AG20443 (cell line): ENCODE measurements around the gene OR51G2.

Experiments
- DNase-seq: peaks from one replicate; pipeline ENCODE4 v3.0.0; 2012; ENCODE audit warnings: low spot score, mixed read lengths

Gene OR51G2

DNA sequence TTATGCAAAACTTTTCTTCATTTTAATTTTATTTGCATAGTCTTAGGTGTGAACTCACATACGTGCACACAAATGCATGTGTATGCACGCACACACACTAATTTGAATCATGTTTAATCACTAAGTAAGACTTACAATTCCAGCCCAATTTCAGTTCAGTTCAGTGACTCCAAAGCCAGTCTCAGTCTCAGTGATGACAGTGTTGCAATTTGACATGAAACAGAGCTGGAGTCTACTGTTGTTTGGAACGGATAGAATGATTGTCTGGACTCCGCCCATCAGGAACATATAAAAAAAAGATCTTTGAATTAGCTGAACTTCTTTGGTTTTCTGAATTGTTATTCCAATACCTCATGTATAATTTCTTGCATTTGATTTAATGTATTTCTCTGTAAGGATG is 55.3 kb downstream of the OR51G2 start:
- DNase-seq: no peak
